OCI-LY3 (cell line): ENCODE measurements around the gene LHFPL3.

ENCODE experiments used
- H2AFZ ChIP-seq: fragments of 200-600, 300-600 bp; shearing (Covaris generic); 2 replicates; pipeline ENCODE4 v1.6.0; 2014; ENCODE audit warnings: antibody characterized with exemption, low read depth, low read length
- H3K27ac ChIP-seq: fragments of 200-600, 300-600 bp; sonication (generic); 2 replicates; pipeline ENCODE4 v1.5.1; 2014; ENCODE audit warnings: mild to moderate bottlenecking, low read length, moderate library complexity, mixed read lengths
- H3K27me3 ChIP-seq: fragments of 200-600, 300-600 bp; sonication (generic); 2 replicates; pipeline ENCODE4 v1.6.1; 2014; ENCODE audit warnings: low read depth, low read length, mixed read lengths
- H3K36me3 ChIP-seq: fragments of 200-600, 300-600 bp; sonication (generic); replicated peaks from 2 replicates; pipeline ENCODE3; 2014; ENCODE audit warnings: low read depth, low read length, mixed read lengths
- H3K4me1 ChIP-seq: fragments of 300-600, 200-600 bp; sonication (generic); 2 replicates; pipeline ENCODE4 v1.6.1; 2014; ENCODE audit warnings: low read length, mixed read lengths
- H3K4me2 ChIP-seq: fragments of 200-600, 300-600 bp; sonication (generic); 2 replicates; pipeline ENCODE4 v1.6.1; 2014; ENCODE audit warnings: low read length, mixed read lengths
- H3K4me3 ChIP-seq: fragments of 300-600, 200-600 bp; sonication (generic); 2 replicates; pipeline ENCODE4 v1.5.1; 2014; ENCODE audit warnings: antibody characterized with exemption, mild to moderate bottlenecking, low read length, moderate library complexity
- H3K79me2 ChIP-seq: fragments of 300-600, 200-600 bp; shearing (Covaris generic); 2 replicates; pipeline ENCODE4 v1.6.1; 2014; ENCODE audit warnings: mild to moderate bottlenecking, low read length, mixed read lengths
- H3K9ac ChIP-seq: fragments of 300-600, 200-600 bp; shearing (Covaris generic); 2 replicates; pipeline ENCODE4 v1.6.0; 2014; ENCODE audit warnings: mild to moderate bottlenecking, low read length, moderate library complexity
- H3K9me3 ChIP-seq: fragments of 200-600, 300-600 bp; shearing (Covaris generic); 2 replicates; pipeline ENCODE4 v1.6.1; 2014; ENCODE audit warnings: low read length, mixed read lengths; ENCODE audit not compliant: insufficient read depth
- H4K20me1 ChIP-seq: fragments of 200-600, 300-600 bp; sonication (generic); 2 replicates; pipeline ENCODE4 v1.6.1; 2016; ENCODE audit warnings: low read length, mixed read lengths; ENCODE audit not compliant: insufficient read depth
- CTCF ChIP-seq: fragments of 200-600, 300-600 bp; sonication (generic); IDR thresholded peaks from 2 replicates; pipeline ENCODE4 v1.5.1; 2014; ENCODE audit warnings: antibody characterized with exemption, low read length, low read depth
- EZH2phosphoT487 ChIP-seq: fragments of 200-600 bp; shearing (Covaris generic); IDR thresholded peaks from 2 replicates; pipeline ENCODE4 v1.6.1; 2018; ENCODE audit warnings: antibody characterized with exemption, mixed run types, low read depth

Gene LHFPL3

GRCh38 chr7:104908636-104909035 is 580.2 kb downstream of the LHFPL3 start:
- no peak overlapping the region for H2AFZ ChIP-seq
- no peaks in the 10 kb centered on the region for H3K9me3 ChIP-seq
- TF ChIP-seq CTCF (no peak), EZH2phosphoT487 (no peak)
- H3K27ac ChIP-seq = no peak overlapping the region
- H3K4me2 ChIP-seq = no peak overlapping the region
- peaks cover 10% of the 10 kb centered on the region for H3K27me3 ChIP-seq
- H3K4me3 ChIP-seq = no peak overlapping the region
- no peaks in the 10 kb centered on the region for H3K4me1 ChIP-seq
- H3K36me3 ChIP-seq = no peaks in the 10 kb centered on the region
- H3K9ac ChIP-seq = no peak overlapping the region
- no peaks in the 10 kb centered on the region for H3K79me2 ChIP-seq
- H4K20me1 ChIP-seq = no peaks in the 10 kb centered on the region

GRCh38 chr7:104909096-104909495 is 580.7 kb downstream of the LHFPL3 start:
- Histone ChIP-seq H3K4me3 (no peak overlapping the region), H3K9ac (no peak overlapping the region), H4K20me1 (no peaks in the 10 kb centered on the region), H3K4me1 (no peaks in the 10 kb centered on the region), H2AFZ (no peak overlapping the region), H3K36me3 (no peaks in the 10 kb centered on the region), H3K27ac (no peak overlapping the region), H3K4me2 (no peak overlapping the region), H3K79me2 (no peaks in the 10 kb centered on the region), H3K27me3 (peaks cover 10% of the 10 kb centered on the region), H3K9me3 (no peaks in the 10 kb centered on the region)
- TF ChIP-seq EZH2phosphoT487 (no peak), CTCF (no peak)

DNA sequence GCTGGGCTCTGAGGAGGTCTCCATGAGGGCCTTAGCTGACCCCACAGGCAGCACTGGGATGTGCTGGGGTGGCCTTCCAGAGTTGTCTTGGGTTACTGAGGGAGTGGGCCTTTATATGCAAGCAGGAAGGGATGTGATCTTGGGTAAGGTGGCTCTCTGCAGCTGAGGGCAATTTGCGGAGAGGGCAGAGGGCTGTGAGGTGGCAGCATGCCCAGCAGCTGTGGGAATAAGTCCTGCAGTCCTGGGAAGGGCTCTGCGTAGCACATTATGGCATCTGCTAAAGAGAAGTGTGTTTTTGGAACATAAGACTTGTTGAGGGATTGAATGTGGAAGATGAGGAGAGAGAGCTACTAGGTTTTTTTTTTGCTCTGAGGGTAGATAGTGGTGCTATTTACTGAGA is 586.0 kb downstream of the LHFPL3 start:
- Histone ChIP-seq H3K27me3 (no peaks in the 10 kb centered on the region), H3K27ac (no peak overlapping the region), H2AFZ (no peak overlapping the region), H3K4me1 (peaks cover 6% of the 10 kb centered on the region), H3K4me2 (no peak overlapping the region), H3K79me2 (no peaks in the 10 kb centered on the region), H4K20me1 (no peaks in the 10 kb centered on the region), H3K9ac (no peak overlapping the region), H3K9me3 (no peaks in the 10 kb centered on the region), H3K36me3 (no peaks in the 10 kb centered on the region), H3K4me3 (no peak overlapping the region)
- TF ChIP-seq CTCF (no peak), EZH2phosphoT487 (no peak)

DNA sequence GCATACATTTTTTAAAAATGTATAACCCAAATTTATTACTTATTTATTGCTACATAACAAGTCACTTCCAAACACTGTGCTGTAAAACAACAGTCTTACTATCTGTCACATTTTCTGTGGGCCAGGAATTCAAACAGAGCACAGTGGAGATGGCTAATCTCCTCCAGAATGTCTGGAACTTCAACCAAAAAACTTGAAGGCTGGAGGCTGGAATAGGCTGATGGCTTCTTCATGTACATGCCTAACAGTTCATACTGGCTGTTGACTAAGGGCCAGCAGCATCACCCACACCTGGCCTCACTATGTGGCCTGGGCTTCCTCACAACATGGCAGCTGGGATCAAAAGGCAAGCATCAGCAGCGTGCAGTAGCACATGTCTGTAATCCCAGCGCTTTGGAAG is 593.2 kb downstream of the LHFPL3 start:
- Histone ChIP-seq H4K20me1 (no peaks in the 10 kb centered on the region), H3K4me1 (peaks cover 16% of the 10 kb centered on the region), H2AFZ (no peak overlapping the region), H3K9me3 (no peaks in the 10 kb centered on the region), H3K36me3 (no peaks in the 10 kb centered on the region), H3K27me3 (no peaks in the 10 kb centered on the region), H3K79me2 (no peaks in the 10 kb centered on the region), H3K4me3 (no peak overlapping the region), H3K9ac (no peak overlapping the region), H3K27ac (no peak overlapping the region), H3K4me2 (no peak overlapping the region)
- TF ChIP-seq EZH2phosphoT487 (no peak), CTCF (no peak)
